Measurements from ENCODE around the gene NCMAP.

The NCMAP gene

GRCh38 chr1:24622218-24622617 is 66.3 kb downstream of the NCMAP start:
- DNase-seq (ENCODE audit: low spot score), result no peak

GRCh38 chr1:24632832-24633175 is 76.9 kb downstream of the NCMAP start:
- DNase-seq (ENCODE audit: low spot score), result no peak

GRCh38 chr1:24635195-24635843 is 79.4 kb downstream of the NCMAP start:
- DNase-seq (ENCODE audit: low spot score), result peak; percentile 83

- no peak for DNase-seq (ENCODE audit: low spot score)
These were observed 80.9 kb downstream of the NCMAP start for GRCh38 chr1:24636661-24637357.

DNA sequence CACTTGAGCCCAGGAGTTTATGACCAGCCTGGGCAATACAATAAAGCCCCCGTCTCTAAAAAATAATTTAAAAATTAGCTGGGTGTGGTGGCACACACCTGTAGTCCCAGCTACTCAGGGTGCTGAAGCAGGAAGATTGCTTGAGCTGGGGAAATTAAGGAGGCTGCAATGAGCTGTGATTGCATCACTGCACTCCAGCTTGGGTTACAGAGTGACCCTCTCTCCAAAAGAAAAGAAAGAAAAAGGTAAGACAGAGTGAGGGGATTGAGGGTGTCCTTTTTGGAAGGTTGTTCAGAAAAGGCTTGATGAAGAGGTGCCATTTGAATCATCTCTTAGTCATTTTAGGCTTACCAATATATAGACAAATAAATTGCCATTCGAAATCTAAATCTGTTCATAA is 83.2 kb downstream of the NCMAP start:
- DNase-seq (ENCODE audit: low spot score), result no peak

- peak; percentile 72 for DNase-seq (ENCODE audit: low spot score)
These were observed 84.0 kb downstream of the NCMAP start for GRCh38 chr1:24639881-24640280.

- no peak for DNase-seq (ENCODE audit: low spot score)
These were observed 84.4 kb downstream of the NCMAP start for GRCh38 chr1:24640288-24640687.

DNA sequence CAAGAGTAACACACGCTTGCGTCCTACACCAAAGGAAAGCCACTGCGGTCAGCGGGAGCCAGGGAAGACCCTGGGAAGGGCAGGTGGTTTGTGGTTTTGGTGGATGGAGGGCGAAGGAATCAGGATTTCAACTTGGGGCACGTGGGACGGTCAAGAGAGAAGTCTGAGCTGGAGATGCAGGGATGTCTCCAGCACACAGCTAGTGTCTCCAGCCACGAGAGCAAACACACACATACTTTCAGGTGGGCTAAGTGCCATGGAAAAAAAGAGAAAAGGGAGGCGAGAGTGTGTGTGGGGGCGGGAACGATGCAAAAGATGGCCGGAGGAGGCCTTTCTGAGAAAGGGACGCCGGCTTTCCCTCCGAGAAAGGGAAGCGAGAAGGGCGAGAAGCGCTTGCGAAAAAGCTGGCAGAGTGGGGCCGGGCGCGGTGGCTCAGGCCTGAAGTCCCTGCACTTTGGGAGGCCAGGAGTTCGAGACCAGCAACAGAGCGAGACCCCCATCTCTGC is 85.8 kb downstream of the NCMAP start:
- peak; percentile 22 for DNase-seq (ENCODE audit: low spot score)

DNA sequence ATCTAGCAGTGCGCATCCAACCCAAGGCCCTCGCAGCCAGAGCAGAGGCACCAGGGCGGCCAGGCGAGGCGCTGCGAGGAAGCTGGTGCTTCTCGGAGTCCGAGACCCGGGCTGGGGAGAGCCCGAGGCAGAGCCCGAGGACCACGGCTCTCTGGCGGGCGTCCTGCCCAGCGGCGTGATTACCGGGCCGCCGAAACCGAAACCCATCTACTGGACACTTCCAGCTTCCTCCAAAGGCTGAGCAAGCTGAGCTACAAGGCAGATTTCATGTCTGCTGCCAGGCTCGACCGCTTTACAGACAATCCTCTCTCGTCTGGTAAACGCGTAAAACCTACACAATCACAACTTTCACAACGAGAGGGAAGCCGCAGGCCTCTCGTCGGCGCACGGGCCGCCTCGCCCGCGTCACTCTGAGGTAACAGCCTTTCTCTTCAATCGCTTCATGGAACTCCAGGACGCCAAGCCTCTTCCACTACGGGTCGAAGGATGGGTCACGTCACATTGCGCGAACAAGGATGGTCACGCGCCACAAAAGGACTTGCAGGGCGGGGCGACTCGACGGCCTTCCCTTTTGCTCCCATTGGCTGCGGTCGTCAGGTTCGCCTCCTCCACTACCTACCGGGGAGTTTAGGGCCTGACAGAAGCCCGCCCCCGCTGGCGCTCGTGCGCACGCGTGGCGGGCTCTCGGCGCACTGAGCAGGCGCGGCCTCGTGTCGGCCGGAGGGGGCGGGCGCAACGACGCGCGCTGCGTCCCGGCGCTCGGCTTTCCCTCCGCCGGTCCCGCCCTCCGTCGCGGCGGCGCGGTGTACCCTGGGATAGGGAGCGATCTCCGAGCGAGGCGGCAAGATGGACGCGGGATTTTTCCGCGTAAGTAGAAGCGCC is 86.8 kb downstream of the NCMAP start, which contains the start of gene SRRM1:
TSS of gene SRRM1 (plus strand) at position 822 of the 882 bp plus-strand sequence. CDS start at position 847, 25 bp downstream.
- DNase-seq (ENCODE audit: low spot score), result peak; percentile 100

DNA sequence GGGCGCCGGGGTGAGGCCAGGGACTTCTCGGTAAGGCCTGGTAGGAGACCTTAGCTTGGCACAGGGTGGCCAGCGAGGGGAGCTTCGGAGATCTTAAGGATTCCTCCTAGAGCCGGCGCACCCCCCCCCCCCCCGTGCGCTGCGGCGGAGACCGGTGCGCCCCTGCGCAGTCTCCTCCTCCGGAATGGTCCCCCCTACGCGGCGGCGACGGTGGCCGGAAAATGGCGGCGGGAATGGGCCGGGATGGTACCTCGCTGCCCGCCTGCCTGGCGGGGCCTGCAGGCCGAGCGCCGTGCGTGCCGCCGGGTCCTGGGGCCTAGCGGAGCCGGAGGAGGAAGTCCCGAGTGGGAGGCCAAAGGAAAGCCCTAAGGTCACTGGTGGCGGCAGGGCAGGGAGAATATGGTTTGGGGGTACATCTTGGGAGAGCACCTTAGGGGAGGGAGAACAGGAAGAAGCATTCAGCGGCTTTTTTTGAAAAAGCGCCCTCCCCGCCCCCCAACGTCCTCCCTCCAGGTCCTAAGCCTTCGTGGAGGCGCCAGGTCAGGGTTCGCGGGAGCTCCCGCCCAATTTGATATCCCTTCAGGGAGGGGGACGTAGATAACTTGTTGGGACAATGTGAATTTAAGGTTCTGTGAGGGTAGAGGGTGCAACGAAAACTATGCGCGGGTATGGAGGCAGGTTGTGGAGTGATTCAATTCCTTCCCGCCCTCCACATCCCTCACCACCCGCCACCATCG is 87.6 kb downstream of the NCMAP start:
- no peak for DNase-seq (ENCODE audit: low spot score)

- no peak for DNase-seq (ENCODE audit: low spot score)
These were observed 88.2 kb downstream of the NCMAP start for GRCh38 chr1:24644100-24644384.

GRCh38 chr1:24648919-24649318 is 93.0 kb downstream of the NCMAP start:
- no peak for DNase-seq (ENCODE audit: low spot score)

GRCh38 chr1:24652382-24652781 is 96.5 kb downstream of the NCMAP start:
- DNase-seq (ENCODE audit: low spot score), result no peak

GRCh38 chr1:24654010-24654409 is 98.1 kb downstream of the NCMAP start:
- no peak for DNase-seq (ENCODE audit: low spot score)

- DNase-seq (ENCODE audit: low spot score), result no peak
These were observed 100.2 kb downstream of the NCMAP start for GRCh38 chr1:24656046-24656445.

DNA sequence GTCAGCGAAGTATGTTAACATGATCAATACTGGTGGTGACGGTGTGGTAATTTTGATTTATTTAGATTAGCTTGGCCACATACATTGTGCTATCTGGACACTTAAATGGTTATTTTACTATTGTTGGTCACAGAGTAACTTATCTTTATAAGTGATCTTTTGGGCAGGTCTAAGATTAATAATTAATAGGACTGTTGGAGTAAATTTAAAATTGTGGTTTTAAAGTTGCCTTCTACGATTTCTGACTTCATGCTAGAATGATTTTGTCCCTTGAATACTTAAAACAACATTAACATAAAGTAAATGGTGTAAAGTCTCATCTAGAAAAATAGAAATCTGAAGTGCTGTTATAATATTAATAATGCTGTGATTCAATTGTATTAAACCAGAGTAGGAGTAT is 101.9 kb downstream of the NCMAP start:
- DNase-seq (ENCODE audit: low spot score), result no peak

Data from globus pallidus (tissue), 1 donor.